ACC112 (cell line): Measurements from ENCODE around the gene WFDC6.
"Not testable (repeated sequence)": the region's sequence is repeated elsewhere in the genome, so short reads cannot be mapped to it uniquely, and the experiment has no call there.

Experiments
- H2AFZ ChIP-seq: fragments of 200-600 bp; sonication (generic); one replicate; pipeline ENCODE4 v1.6.0; 2017; ENCODE audit warnings: antibody characterized with exemption, low read length; ENCODE audit not compliant: unreplicated experiment
- H3K27ac ChIP-seq: fragments of 200-600 bp; sonication (generic); 2 replicates; pipeline ENCODE4 v1.5.1; 2014; ENCODE audit warnings: low read depth, mild to moderate bottlenecking, antibody characterized with exemption, low read length, moderate library complexity
- H3K27me3 ChIP-seq: fragments of 200-600 bp; sonication (generic); 2 replicates; pipeline ENCODE4 v1.6.1; 2014; ENCODE audit warnings: mild to moderate bottlenecking, antibody characterized with exemption, low read length, moderate library complexity, mixed read lengths; ENCODE audit not compliant: insufficient read depth
- H3K36me3 ChIP-seq: fragments of 200-600 bp; sonication (generic); 2 replicates; pipeline ENCODE4 v1.6.1; 2016; ENCODE audit warnings: mild to moderate bottlenecking, antibody characterized with exemption, low read length, moderate library complexity, mixed read lengths; ENCODE audit not compliant: insufficient read depth
- H3K4me1 ChIP-seq: fragments of 200-600 bp; sonication (generic); one replicate; pipeline ENCODE4 v1.6.1; 2016; ENCODE audit warnings: low read length, mixed read lengths; ENCODE audit not compliant: insufficient read depth, unreplicated experiment, control insufficient read depth
- H3K4me3 ChIP-seq: fragments of 200-600 bp; sonication (generic); 2 replicates; pipeline ENCODE4 v1.5.1; 2014; ENCODE audit warnings: mild to moderate bottlenecking, low read depth, low read length
- H3K79me2 ChIP-seq: fragments of 200-600 bp; sonication (generic); one replicate; pipeline ENCODE4 v1.6.0; 2016; ENCODE audit warnings: low read length; ENCODE audit not compliant: control insufficient read depth, unreplicated experiment, insufficient read depth

WFDC6 gene

GRCh38 chr20:45539382-45539781 lies at the start of gene WFDC6:
Gene WFDC6, minus strand, starts transcription at chr20:45539482. Its CDS starts 75 bp downstream, at chr20:45539407.
- H2AFZ ChIP-seq, result no peak within 1 kb of the TSS
- H3K4me3 ChIP-seq, result no peak within 1 kb of the TSS
- H3K27ac ChIP-seq, result no peak within 1 kb of the TSS

GRCh38 chr20:45588800-45589199 lies 49.5 kb upstream of the WFDC6 start:
- H2AFZ ChIP-seq, result no peak overlapping the region
- no peak overlapping the region for H3K27ac ChIP-seq

More at GRCh38 chr20:45539382-45539781, at the start of gene WFDC6:
- no peaks in the 10 kb centered on the region for H3K4me1 ChIP-seq
- peaks cover 89% of the 10 kb centered on the region for H3K27me3 ChIP-seq
- no peaks in the 10 kb centered on the region for H3K79me2 ChIP-seq
- no peaks in the 10 kb centered on the region for H3K36me3 ChIP-seq

GRCh38 chr20:45585986-45586385 lies 46.7 kb upstream of the WFDC6 start:
- not testable (repeated sequence) for H2AFZ ChIP-seq, H3K4me1 ChIP-seq, H3K27ac ChIP-seq, H3K36me3 ChIP-seq, H3K27me3 ChIP-seq, H3K4me3 ChIP-seq, H3K79me2 ChIP-seq

More at GRCh38 chr20:45588800-45589199, 49.5 kb upstream of the WFDC6 start:
- no peaks in the 10 kb centered on the region for H3K4me1 ChIP-seq
- H3K4me3 ChIP-seq, result no peak overlapping the region
- no peaks in the 10 kb centered on the region for H3K36me3 ChIP-seq
- H3K79me2 ChIP-seq, result no peaks in the 10 kb centered on the region
- 0 out of 2 replicates have a peak, but pooled peaks cover 5% of the 10 kb centered on the region for H3K27me3 ChIP-seq

DNA sequence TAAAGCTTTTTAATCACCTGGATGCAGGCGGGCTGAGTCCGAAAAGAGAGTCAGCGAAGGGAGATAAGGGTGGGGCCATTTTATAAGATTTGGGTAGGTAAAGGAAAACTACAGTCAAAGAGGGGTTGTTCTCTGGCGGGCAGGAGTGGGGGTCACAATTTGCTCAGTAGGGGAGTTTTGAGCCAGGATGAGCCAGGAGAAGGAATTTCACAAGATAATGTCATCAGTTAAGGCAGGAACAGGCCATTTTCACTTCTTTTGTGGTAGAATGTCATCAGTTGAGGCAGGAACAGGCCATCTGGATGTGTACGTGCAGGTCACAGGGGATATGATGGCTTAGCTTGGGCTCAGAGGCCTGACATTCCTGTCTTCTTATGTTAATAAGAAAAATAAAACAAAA lies 45.0 kb upstream of the WFDC6 start:
- not testable (repeated sequence) for H3K36me3 ChIP-seq, H3K27ac ChIP-seq, H2AFZ ChIP-seq, H3K79me2 ChIP-seq, H3K27me3 ChIP-seq, H3K4me3 ChIP-seq, H3K4me1 ChIP-seq

- Histone ChIP-seq H2AFZ (no peak overlapping the region), H3K27me3 (0 out of 2 replicates have a peak, but pooled peaks cover 3% of the 10 kb centered on the region), H3K4me1 (no peaks in the 10 kb centered on the region), H3K4me3 (no peak overlapping the region), H3K79me2 (no peaks in the 10 kb centered on the region), H3K27ac (no peak overlapping the region), H3K36me3 (no peaks in the 10 kb centered on the region)
Measured at GRCh38 chr20:45583502-45583901, 44.2 kb upstream of the WFDC6 start.

DNA sequence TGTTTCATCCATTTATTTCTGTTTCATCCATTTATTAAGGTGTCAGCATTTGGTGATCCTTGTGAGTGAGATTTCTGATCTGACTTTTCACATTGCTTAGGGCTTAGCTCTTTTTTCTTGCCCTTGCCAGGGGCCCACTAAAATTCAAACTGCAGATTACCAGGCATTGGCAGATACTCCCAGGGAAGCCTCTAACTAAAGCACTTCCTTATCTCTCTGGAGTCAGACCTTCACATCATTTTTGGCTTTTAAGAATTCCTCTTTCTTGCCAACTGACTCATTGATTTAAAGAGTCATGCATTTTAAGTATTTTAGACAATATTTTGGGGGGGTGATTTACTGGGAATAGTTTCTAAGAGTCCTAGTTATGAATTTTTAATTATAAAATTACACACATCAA lies 42.4 kb upstream of the WFDC6 start:
- H3K79me2 ChIP-seq, result no peaks in the 10 kb centered on the region

GRCh38 chr20:45579184-45579583 lies 39.9 kb upstream of the WFDC6 start, which contains the start of gene WFDC8:
Gene WFDC8, minus strand, starts transcription at chr20:45579284. Its CDS starts 37 bp downstream, at chr20:45579247.
- H3K27ac ChIP-seq, result no peak within 1 kb of the TSS
- H3K27me3 ChIP-seq, result 0 out of 2 replicates have a peak, but pooled peaks cover 3% of the 10 kb centered on the region
- H3K79me2 ChIP-seq, result no peaks in the 10 kb centered on the region
- H3K36me3 ChIP-seq, result no peaks in the 10 kb centered on the region
- no peak within 1 kb of the TSS for H3K4me3 ChIP-seq
- H2AFZ ChIP-seq, result no peak within 1 kb of the TSS
- no peaks in the 10 kb centered on the region for H3K4me1 ChIP-seq

More for the DNA sequence above, 42.4 kb upstream of the WFDC6 start:
- Histone ChIP-seq H2AFZ (no peak overlapping the region), H3K27ac (no peak overlapping the region), H3K27me3 (0 out of 2 replicates have a peak, but pooled peaks cover 3% of the 10 kb centered on the region), H3K4me1 (no peaks in the 10 kb centered on the region), H3K36me3 (no peaks in the 10 kb centered on the region), H3K4me3 (no peak overlapping the region)

GRCh38 chr20:45578231-45578630 lies 38.9 kb upstream of the WFDC6 start:
- Histone ChIP-seq H3K27ac (no peak overlapping the region), H3K4me1 (no peaks in the 10 kb centered on the region), H3K4me3 (no peak overlapping the region), H3K79me2 (no peaks in the 10 kb centered on the region), H2AFZ (no peak overlapping the region), H3K36me3 (no peaks in the 10 kb centered on the region), H3K27me3 (0 out of 2 replicates have a peak, but pooled peaks cover 3% of the 10 kb centered on the region)

DNA sequence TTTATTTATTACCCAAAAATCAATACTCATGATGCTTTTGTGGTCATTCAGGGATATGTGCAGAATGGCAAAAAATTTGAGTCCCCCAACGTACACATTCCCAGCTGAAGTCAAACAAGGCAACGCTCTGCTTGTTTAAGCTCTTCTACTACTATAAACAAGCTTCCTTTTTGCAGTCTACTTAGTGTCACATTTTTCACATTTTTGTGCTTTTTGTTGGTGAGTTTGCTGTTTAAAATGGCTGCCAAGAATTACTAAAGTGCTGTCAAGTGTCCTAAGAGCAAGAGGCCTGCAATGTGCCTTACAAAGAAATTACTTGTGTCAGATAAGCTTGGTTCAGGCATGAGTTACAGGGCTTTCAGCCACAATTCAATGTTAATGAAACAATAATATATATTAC lies 37.7 kb upstream of the WFDC6 start:
- 0 out of 2 replicates have a peak, but pooled peaks cover 3% of the 10 kb centered on the region for H3K27me3 ChIP-seq
- H3K4me1 ChIP-seq, result no peaks in the 10 kb centered on the region
- H3K27ac ChIP-seq, result no peak overlapping the region
- H2AFZ ChIP-seq, result no peak overlapping the region
- no peak overlapping the region for H3K4me3 ChIP-seq
- H3K36me3 ChIP-seq, result no peaks in the 10 kb centered on the region
- no peaks in the 10 kb centered on the region for H3K79me2 ChIP-seq

DNA sequence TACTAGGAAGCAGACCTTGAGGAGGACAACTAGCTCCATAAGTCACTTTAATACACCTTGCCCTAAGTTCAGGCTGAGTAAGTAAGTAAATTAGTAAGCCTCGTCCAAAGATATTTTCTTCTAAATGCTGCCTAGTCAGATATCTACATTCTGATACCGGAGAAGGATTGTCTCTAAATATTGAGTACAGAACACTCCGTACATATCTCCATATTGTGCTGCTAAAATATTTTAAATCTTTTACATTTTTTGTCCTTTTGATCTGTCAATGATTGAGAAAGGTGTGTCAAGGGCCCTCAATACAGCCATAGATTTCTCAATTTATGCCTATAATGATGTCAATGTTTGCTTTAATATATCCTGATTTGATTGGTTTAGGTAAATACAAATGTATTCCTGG lies 36.6 kb upstream of the WFDC6 start:
- no peak overlapping the region for H3K27ac ChIP-seq
- 0 out of 2 replicates have a peak, but pooled peaks cover 3% of the 10 kb centered on the region for H3K27me3 ChIP-seq
- H2AFZ ChIP-seq, result no peak overlapping the region
- no peaks in the 10 kb centered on the region for H3K4me1 ChIP-seq
- no peaks in the 10 kb centered on the region for H3K36me3 ChIP-seq
- no peaks in the 10 kb centered on the region for H3K79me2 ChIP-seq
- H3K4me3 ChIP-seq, result no peak overlapping the region

- peaks cover 13% of the 10 kb centered on the region for H3K27me3 ChIP-seq
- not testable (repeated sequence) for H3K79me2 ChIP-seq, H3K36me3 ChIP-seq, H3K27ac ChIP-seq, H2AFZ ChIP-seq, H3K4me1 ChIP-seq, H3K4me3 ChIP-seq
Measured at GRCh38 chr20:45569650-45570049, 30.4 kb upstream of the WFDC6 start.
